ENCODE data around the gene FXYD3.

Gene FXYD3

GRCh38 chr19:35106291-35106583, 9.4 kb upstream of the FXYD3 start:
- no peak for DNase-seq (ENCODE audit: low spot score)

- no peak for DNase-seq (ENCODE audit: low spot score)
These were observed 8.6 kb upstream of the FXYD3 start for GRCh38 chr19:35106898-35107541.

GRCh38 chr19:35107545-35107944, 8.1 kb upstream of the FXYD3 start:
- no peak for DNase-seq (ENCODE audit: low spot score)

- DNase-seq (ENCODE audit: low spot score) = no peak
These were observed 6.9 kb upstream of the FXYD3 start for GRCh38 chr19:35108730-35109129.

GRCh38 chr19:35109395-35110112, 6.1 kb upstream of the FXYD3 start:
- no peak for DNase-seq (ENCODE audit: low spot score)

GRCh38 chr19:35110974-35111373, 4.6 kb upstream of the FXYD3 start:
- DNase-seq (ENCODE audit: low spot score) = no peak

GRCh38 chr19:35112995-35113688, 2.5 kb upstream of the FXYD3 start:
- no peak for DNase-seq (ENCODE audit: low spot score)

- DNase-seq (ENCODE audit: low spot score) = peak; percentile 83
These were observed 1.1 kb upstream of the FXYD3 start for GRCh38 chr19:35114353-35115176.

GRCh38 chr19:35116072-35116801, 614 bp downstream of the FXYD3 start:
- no peak for DNase-seq (ENCODE audit: low spot score)

- DNase-seq (ENCODE audit: low spot score) = no peak
These were observed 1.5 kb downstream of the FXYD3 start for GRCh38 chr19:35117116-35117515.

GRCh38 chr19:35117799-35118198, 2.2 kb downstream of the FXYD3 start:
- no peak for DNase-seq (ENCODE audit: low spot score)

- DNase-seq (ENCODE audit: low spot score) = no peak
These were observed 2.8 kb downstream of the FXYD3 start for GRCh38 chr19:35118268-35119020.

GRCh38 chr19:35119091-35119490, 3.5 kb downstream of the FXYD3 start:
- no peak for DNase-seq (ENCODE audit: low spot score)

GRCh38 chr19:35119578-35120155, 4.0 kb downstream of the FXYD3 start:
- no peak for DNase-seq (ENCODE audit: low spot score)

GRCh38 chr19:35120492-35120891, 4.9 kb downstream of the FXYD3 start:
- no peak for DNase-seq (ENCODE audit: low spot score)

GRCh38 chr19:35120898-35121297, 5.3 kb downstream of the FXYD3 start:
- no peak for DNase-seq (ENCODE audit: low spot score)

GRCh38 chr19:35122687-35123551, 7.3 kb downstream of the FXYD3 start:
- DNase-seq (ENCODE audit: low spot score) = no peak

- no peak for DNase-seq (ENCODE audit: low spot score)
These were observed 8.0 kb downstream of the FXYD3 start for GRCh38 chr19:35123573-35123972.

Measured in germinal center (tissue), 1 donor.